ENCODE data around the gene VSTM5.

The VSTM5 gene

GRCh38 chr11:93841446-93841845 is 9.0 kb downstream of the VSTM5 start:
- Histone ChIP-seq H3K27me3 (no peaks in the 10 kb centered on the region), H3K4me3 (ENCODE audit: low read depth in 1 of 2, low read length in 1 of 2) (no peak overlapping the region), H3K36me3 (no peaks in the 10 kb centered on the region), H3K27ac (no peak overlapping the region), H3K9me3 (no peaks in the 10 kb centered on the region), H3K4me1 (ENCODE audit: control insufficient read depth in 1 of 2, insufficient read depth in 1 of 2, low read depth in 1 of 2, low read length in 1 of 2) (no peaks in the 10 kb centered on the region)
- TF ChIP-seq, protein P1, sequence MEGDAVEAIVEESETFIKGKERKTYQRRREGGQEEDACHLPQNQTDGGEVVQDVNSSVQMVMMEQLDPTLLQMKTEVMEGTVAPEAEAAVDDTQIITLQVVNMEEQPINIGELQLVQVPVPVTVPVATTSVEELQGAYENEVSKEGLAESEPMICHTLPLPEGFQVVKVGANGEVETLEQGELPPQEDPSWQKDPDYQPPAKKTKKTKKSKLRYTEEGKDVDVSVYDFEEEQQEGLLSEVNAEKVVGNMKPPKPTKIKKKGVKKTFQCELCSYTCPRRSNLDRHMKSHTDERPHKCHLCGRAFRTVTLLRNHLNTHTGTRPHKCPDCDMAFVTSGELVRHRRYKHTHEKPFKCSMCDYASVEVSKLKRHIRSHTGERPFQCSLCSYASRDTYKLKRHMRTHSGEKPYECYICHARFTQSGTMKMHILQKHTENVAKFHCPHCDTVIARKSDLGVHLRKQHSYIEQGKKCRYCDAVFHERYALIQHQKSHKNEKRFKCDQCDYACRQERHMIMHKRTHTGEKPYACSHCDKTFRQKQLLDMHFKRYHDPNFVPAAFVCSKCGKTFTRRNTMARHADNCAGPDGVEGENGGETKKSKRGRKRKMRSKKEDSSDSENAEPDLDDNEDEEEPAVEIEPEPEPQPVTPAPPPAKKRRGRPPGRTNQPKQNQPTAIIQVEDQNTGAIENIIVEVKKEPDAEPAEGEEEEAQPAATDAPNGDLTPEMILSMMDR (IDR thresholded peaks at IDR 0.05) = no peak

GRCh38 chr11:93840981-93841380 is 9.4 kb downstream of the VSTM5 start:
- H3K27ac ChIP-seq = no peak overlapping the region
- H3K4me1 ChIP-seq (ENCODE audit: control insufficient read depth in 1 of 2, insufficient read depth in 1 of 2, low read depth in 1 of 2, low read length in 1 of 2) = no peaks in the 10 kb centered on the region
- H3K9me3 ChIP-seq = no peaks in the 10 kb centered on the region
- H3K27me3 ChIP-seq = no peaks in the 10 kb centered on the region
- H3K4me3 ChIP-seq (ENCODE audit: low read depth in 1 of 2, low read length in 1 of 2) = no peak overlapping the region
- TF ChIP-seq, protein P1 (IDR thresholded peaks at IDR 0.05) = no peak
- H3K36me3 ChIP-seq = no peaks in the 10 kb centered on the region

DNA sequence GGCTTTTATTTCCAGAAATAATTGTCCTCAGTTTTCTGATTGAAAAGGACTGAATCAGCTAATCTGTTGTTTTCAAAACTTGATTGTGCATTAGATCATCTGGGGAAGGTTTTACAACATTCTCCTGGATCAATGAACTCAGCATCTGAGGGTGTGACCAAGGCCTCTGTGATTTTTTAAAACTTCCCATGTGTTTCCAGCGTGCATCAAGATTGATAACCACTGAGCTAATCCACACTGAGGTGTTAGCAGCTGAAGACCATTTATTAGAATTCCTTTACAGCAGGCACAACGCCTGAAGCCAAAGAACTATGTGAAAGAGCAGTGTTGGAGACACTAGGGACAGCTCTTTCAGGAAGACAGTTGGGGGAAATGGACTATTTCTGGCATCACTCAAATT is 10.2 kb downstream of the VSTM5 start:
- no peaks in the 10 kb centered on the region for H3K27me3 ChIP-seq
- no peaks in the 10 kb centered on the region for H3K4me1 ChIP-seq (ENCODE audit: control insufficient read depth in 1 of 2, insufficient read depth in 1 of 2, low read depth in 1 of 2, low read length in 1 of 2)
- no peaks in the 10 kb centered on the region for H3K36me3 ChIP-seq
- TF ChIP-seq, protein P1 (IDR thresholded peaks at IDR 0.05) = no peak
- H3K9me3 ChIP-seq = no peaks in the 10 kb centered on the region
- H3K27ac ChIP-seq = no peak overlapping the region
- no peak overlapping the region for H3K4me3 ChIP-seq (ENCODE audit: low read depth in 1 of 2, low read length in 1 of 2)

DNA sequence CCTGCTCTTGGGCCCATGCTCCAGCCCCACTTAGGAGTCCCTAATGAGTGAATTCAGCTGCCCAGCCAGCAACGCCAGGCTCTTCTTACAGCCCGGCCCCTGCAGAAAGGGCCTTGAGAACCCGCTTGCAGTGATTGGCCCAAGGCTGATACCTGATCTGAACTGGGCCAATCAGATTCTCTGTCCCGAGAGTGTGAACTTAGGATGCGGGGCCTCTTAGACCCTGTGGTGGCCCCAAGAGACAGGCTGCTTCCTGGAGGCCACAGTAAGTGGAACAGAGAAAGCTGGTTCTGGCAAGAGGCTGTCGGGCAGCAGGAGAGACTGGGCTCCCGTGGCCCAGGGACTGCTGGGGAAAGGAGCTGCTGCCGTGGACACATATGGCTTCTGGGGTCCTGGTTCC is 11.5 kb downstream of the VSTM5 start:
- H3K4me3 ChIP-seq (ENCODE audit: low read depth in 1 of 2, low read length in 1 of 2) = no peak overlapping the region
- H3K36me3 ChIP-seq = no peaks in the 10 kb centered on the region
- no peaks in the 10 kb centered on the region for H3K9me3 ChIP-seq
- no peak overlapping the region for H3K27ac ChIP-seq
- H3K4me1 ChIP-seq (ENCODE audit: control insufficient read depth in 1 of 2, insufficient read depth in 1 of 2, low read depth in 1 of 2, low read length in 1 of 2) = no peaks in the 10 kb centered on the region
- H3K27me3 ChIP-seq = no peaks in the 10 kb centered on the region
- TF ChIP-seq, protein P1 (IDR thresholded peaks at IDR 0.05) = no peak

DNA sequence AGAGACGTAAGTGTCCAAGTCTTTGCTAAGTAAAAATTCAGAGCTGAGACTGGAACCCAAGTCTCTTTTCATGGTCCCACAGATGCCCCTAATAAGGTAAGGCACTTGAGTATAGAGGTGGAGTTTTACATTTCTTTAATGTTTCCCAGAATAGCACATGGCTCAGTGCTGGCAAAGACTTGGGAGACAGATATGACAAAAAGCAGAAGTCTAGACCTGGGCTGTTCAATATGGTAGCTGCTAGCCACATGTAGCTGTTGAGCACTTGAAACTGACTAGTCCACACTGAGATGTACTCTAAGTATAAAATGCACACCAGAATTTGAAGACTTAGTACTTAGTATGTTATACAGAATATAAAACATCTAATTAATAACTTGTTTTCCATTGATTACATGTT is 17.6 kb downstream of the VSTM5 start:
- Histone ChIP-seq H3K36me3 (no peaks in the 10 kb centered on the region), H3K4me3 (ENCODE audit: low read depth in 1 of 2, low read length in 1 of 2) (no peak overlapping the region), H3K27me3 (no peaks in the 10 kb centered on the region), H3K27ac (no peak overlapping the region), H3K9me3 (no peaks in the 10 kb centered on the region), H3K4me1 (ENCODE audit: control insufficient read depth in 1 of 2, insufficient read depth in 1 of 2, low read depth in 1 of 2, low read length in 1 of 2) (no peaks in the 10 kb centered on the region)
- TF ChIP-seq, protein P1 (IDR thresholded peaks at IDR 0.05) = no peak
